Measurements from ENCODE around the gene YAP1. TPM values are rescaled to one million over a fixed set of nuclear protein-coding genes. Genes with fewer than 3 reads are reported as not detected.

The YAP1 gene
- total and polyA plus RNA-seq, 5 experiments from 2014 or later = not detected

- POLR2A ChIA-PET = no interaction called here
Observed at GRCh38 chr11:102151784-102152525, 41.7 kb downstream of the YAP1 start.

DNA sequence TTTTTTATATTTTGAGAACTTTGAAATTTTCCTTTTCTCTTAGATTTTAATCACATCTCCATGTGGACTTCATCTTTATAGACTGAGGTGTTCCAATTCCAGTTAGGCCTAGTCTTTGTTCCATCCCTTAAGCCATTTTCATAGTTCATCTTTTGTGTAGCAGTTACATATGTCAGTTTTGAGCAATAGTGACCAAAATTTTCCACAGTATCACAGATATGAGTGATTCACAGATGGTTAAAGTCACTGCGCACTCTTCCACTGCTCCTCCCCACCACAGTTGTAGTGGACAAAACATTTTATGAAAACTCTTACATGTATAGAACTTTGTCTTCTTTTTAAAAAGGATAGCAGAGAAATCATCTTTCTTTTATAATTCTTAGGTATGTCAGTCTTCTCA, 42.8 kb downstream of the YAP1 start:
- Mint-ChIP-seq H3K4me1 (no peaks in the 10 kb centered on the region), H3K4me3 (no peak overlapping the region)

More at GRCh38 chr11:102151784-102152525, 41.7 kb downstream of the YAP1 start:
- Mint-ChIP-seq H3K36me3 (no peaks in the 10 kb centered on the region), H3K9me3 (no peaks in the 10 kb centered on the region), H3K27me3 (peaks cover 9 to 29% (median 16%) of the 10 kb centered on the region in 5 donors), H3K27ac (no peak overlapping the region), H3K4me1 (no peaks in the 10 kb centered on the region), H3K4me3 (no peak overlapping the region)
- DNase-seq = no peak
- ATAC-seq = no peak

GRCh38 chr11:102154806-102155205, 44.6 kb downstream of the YAP1 start:
- Mint-ChIP-seq H3K4me3 (no peak overlapping the region), H3K36me3 (no peaks in the 10 kb centered on the region), H3K9me3 (no peaks in the 10 kb centered on the region), H3K27ac (no peak overlapping the region), H3K4me1 (no peaks in the 10 kb centered on the region), H3K27me3 (peaks cover 10 to 17% (median 11%) of the 10 kb centered on the region in 5 donors)
- DNase-seq = no peak
- POLR2A ChIA-PET = no interaction called here
- ATAC-seq = no peak

More for the DNA sequence above, 42.8 kb downstream of the YAP1 start:
- ATAC-seq (no peak), DNase-seq (no peak)
- H3K27ac Mint-ChIP-seq = no peak overlapping the region
- no peaks in the 10 kb centered on the region for H3K9me3 Mint-ChIP-seq
- no peaks in the 10 kb centered on the region for H3K36me3 Mint-ChIP-seq
- peaks cover 9 to 24% (median 16%) of the 10 kb centered on the region in 5 donors for H3K27me3 Mint-ChIP-seq
- POLR2A ChIA-PET = no interaction called here

- H3K27ac Mint-ChIP-seq = no peak overlapping the region
- no peaks in the 10 kb centered on the region for H3K4me1 Mint-ChIP-seq
- peaks cover 9 to 17% (median 11%) of the 10 kb centered on the region in 5 donors for H3K27me3 Mint-ChIP-seq
- DNase-seq = no peak
- POLR2A ChIA-PET = no interaction called here
- no peak overlapping the region for H3K4me3 Mint-ChIP-seq
- H3K36me3 Mint-ChIP-seq = no peaks in the 10 kb centered on the region
- ATAC-seq = no peak
- H3K9me3 Mint-ChIP-seq = no peaks in the 10 kb centered on the region
Observed at GRCh38 chr11:102155676-102156075, 45.4 kb downstream of the YAP1 start.

DNA sequence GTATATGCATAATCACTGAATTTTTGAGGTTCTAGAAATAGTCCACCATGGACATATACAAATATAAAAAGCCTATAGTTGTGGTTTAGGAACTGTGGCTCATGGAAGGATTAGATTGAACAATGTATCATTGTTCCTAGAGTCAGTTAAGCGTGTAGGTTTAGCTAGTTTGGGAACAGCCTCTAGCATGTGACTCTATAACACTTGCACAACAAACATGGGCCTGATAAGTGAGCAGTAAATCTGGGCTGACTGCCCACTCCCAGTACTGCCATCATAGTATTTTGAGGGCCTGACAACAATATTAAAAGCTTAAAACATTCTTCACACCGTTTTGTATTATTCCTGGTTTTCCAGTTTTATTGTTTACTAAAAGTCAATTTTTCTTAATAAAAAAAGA, 47.0 kb downstream of the YAP1 start:
- H3K4me3 Mint-ChIP-seq = no peak overlapping the region
- no peak overlapping the region for H3K27ac Mint-ChIP-seq
- H3K27me3 Mint-ChIP-seq = peaks cover 0 to 11% (median 5%) of the 10 kb centered on the region in 5 donors
- no peak for ATAC-seq
- H3K36me3 Mint-ChIP-seq = no peaks in the 10 kb centered on the region
- no peak for DNase-seq
- no peaks in the 10 kb centered on the region for H3K9me3 Mint-ChIP-seq
- H3K4me1 Mint-ChIP-seq = no peaks in the 10 kb centered on the region
- POLR2A ChIA-PET = no interaction called here

DNA sequence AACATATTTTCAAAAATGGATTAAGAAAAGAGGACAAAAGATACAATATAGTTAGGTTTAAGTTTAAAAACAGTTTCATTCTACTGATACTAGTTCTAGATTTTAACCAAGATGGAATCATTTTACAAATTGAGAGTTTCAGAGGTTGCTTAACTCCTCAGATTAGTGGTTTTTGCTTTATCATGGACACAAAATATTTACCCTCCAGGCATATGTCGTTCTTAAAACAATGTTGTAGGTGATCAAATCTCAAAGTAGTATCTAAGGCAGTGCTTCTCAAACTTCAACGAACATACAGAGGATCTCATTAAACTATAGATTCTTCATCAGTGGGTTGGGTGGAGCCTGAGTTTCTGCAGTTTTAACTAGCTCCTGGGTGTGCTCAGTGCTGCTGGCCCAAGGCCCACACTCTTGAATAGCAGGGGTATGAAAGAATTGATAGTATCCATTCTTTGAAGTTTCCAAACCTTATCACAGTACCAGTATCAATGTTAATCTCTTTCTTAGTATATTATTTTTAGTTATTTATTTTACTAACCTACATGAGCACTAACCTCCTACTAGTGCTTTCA, 48.0 kb downstream of the YAP1 start:
- DNase-seq = no peak
- POLR2A ChIA-PET = no interaction called here
- ATAC-seq = no peak

DNA sequence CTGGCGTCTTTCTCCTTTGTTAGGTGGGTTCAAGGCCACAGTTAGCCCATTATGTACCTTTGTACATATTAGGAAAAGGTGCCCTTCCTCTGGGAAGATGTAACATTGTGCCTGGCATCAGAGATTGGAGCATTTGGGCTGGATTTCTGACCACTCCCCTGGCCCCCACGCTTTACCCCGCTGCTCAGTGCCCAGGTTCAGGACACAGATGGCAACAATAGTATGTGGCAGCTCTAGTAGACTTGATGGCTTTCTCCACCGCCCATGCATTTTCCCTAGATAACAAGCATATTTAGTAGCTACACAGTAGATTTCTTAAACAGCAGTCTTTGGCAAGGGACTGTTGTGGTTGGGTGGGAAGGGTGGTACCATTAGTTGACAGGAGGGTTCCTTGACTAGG, 53.1 kb downstream of the YAP1 start:
- no peaks in the 10 kb centered on the region for H3K9me3 Mint-ChIP-seq
- POLR2A ChIA-PET = no interaction called here
- peaks cover 0 to 1% (median 0%) of the 10 kb centered on the region in 4 donors for H3K4me1 Mint-ChIP-seq
- DNase-seq = no peak
- H3K27ac Mint-ChIP-seq = peak overlapping the region in 1 of 10 donors; percentile 49
- peaks cover 9 to 45% (median 13%) of the 10 kb centered on the region in 5 donors for H3K27me3 Mint-ChIP-seq
- H3K36me3 Mint-ChIP-seq = no peaks in the 10 kb centered on the region
- no peak overlapping the region for H3K4me3 Mint-ChIP-seq
- no peak for ATAC-seq

More for the DNA sequence above, 48.0 kb downstream of the YAP1 start:
- Mint-ChIP-seq H3K36me3 (no peaks in the 10 kb centered on the region), H3K4me1 (no peaks in the 10 kb centered on the region), H3K9me3 (no peaks in the 10 kb centered on the region), H3K27ac (no peak overlapping the region), H3K27me3 (peaks cover 0 to 11% (median 1%) of the 10 kb centered on the region in 5 donors), H3K4me3 (no peak overlapping the region)

DNA sequence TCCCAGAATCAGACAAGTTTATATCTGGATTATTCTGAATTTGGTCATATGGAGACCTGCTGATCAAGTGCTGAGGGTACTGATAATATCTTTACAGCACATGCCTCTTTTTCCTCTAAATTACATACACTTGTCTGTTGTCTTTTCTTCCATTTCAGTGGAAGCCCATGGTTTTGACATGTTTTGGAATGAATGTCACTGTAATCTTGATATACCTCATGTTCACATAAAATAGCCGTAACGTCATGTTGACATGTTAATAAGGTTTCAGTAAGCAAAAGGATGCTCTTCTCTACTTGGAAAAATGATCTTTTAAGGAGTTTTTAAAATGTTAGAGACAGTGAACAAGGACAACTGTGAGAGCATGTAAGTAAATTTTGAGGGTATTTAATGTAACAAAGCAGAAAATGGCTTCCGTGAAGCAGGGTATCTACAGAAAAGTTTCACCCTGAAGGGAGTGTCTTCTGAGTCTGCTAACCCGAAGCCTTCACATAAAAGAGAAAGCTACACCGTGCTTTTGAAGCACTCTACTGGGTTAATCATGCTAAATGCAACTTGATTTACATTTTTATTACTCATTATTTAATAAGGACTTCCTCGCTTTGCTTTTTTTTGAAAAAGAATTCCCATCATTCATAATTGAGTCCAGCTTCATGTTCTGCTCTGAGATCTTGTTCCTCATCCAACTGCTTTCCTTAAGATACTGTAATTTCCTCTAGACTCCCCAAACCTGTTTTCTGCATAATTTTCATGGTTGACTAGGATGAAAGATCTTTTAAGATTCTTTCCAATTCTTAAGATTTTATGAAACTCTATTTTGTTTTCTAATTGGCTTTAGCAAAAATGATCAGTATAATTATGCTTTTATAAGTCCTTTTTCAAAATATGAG, 56.2 kb downstream of the YAP1 start:
- Mint-ChIP-seq H3K36me3 (no peaks in the 10 kb centered on the region), H3K9me3 (no peaks in the 10 kb centered on the region), H3K27me3 (peaks cover 12 to 34% (median 14%) of the 10 kb centered on the region in 5 donors), H3K27ac (no peak overlapping the region), H3K4me3 (no peak overlapping the region), H3K4me1 (peaks cover 0 to 1% (median 0%) of the 10 kb centered on the region in 4 donors)
- ATAC-seq = no peak
- POLR2A ChIA-PET = no interaction called here
- no peak for DNase-seq

GRCh38 chr11:102168481-102168880, 58.2 kb downstream of the YAP1 start:
- no peak overlapping the region for H3K4me3 Mint-ChIP-seq
- peaks cover 16 to 50% (median 22%) of the 10 kb centered on the region in 5 donors for H3K27me3 Mint-ChIP-seq
- DNase-seq (no peak), ATAC-seq (no peak)
- H3K4me1 Mint-ChIP-seq = peaks cover 0 to 1% (median 0%) of the 10 kb centered on the region in 4 donors
- H3K27ac Mint-ChIP-seq = no peak overlapping the region
- H3K9me3 Mint-ChIP-seq = no peaks in the 10 kb centered on the region
- no peaks in the 10 kb centered on the region for H3K36me3 Mint-ChIP-seq
- POLR2A ChIA-PET = no interaction called here

DNA sequence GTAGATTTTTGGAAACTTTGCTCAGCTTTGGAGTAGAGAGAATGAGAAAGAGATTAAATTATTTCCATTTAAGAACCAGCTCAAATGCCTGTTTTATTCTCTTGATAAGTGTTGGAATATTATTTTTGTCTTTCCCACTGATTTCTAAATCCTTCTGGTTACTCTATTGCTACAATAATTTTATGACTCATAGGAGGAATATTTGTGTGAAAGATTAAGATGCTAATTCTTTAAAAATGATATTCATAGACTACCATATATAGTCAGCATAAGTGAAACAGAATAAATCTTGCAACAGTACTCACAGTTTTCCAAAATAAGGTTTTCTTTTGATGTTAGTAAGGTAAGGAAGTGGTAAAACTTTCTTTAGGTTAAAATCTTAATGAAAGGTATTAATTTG, 60.9 kb downstream of the YAP1 start:
- POLR2A ChIA-PET = no interaction called here
- no peak for ATAC-seq
- H3K27me3 Mint-ChIP-seq = peaks cover 11 to 30% (median 20%) of the 10 kb centered on the region in 5 donors

GRCh38 chr11:102172127-102172848, 62.0 kb downstream of the YAP1 start:
- Mint-ChIP-seq H3K9me3 (peaks cover 0 to 2% (median 0%) of the 10 kb centered on the region in 9 donors), H3K36me3 (no peaks in the 10 kb centered on the region), H3K27me3 (peaks cover 6 to 24% (median 18%) of the 10 kb centered on the region in 5 donors), H3K4me3 (no peak overlapping the region), H3K27ac (no peak overlapping the region), H3K4me1 (no peaks in the 10 kb centered on the region)
- POLR2A ChIA-PET = no interaction called here
- DNase-seq (no peak), ATAC-seq (no peak)

More for the DNA sequence above, 60.9 kb downstream of the YAP1 start:
- peaks cover 0 to under 1% (median 0%) of the 10 kb centered on the region in 9 donors for H3K9me3 Mint-ChIP-seq
- H3K36me3 Mint-ChIP-seq = no peaks in the 10 kb centered on the region
- no peak overlapping the region for H3K4me3 Mint-ChIP-seq
- no peak overlapping the region for H3K27ac Mint-ChIP-seq
- no peak for DNase-seq
- no peaks in the 10 kb centered on the region for H3K4me1 Mint-ChIP-seq

- no peaks in the 10 kb centered on the region for H3K4me1 Mint-ChIP-seq
- no peak for DNase-seq
- H3K27me3 Mint-ChIP-seq = peaks cover 8 to 17% (median 13%) of the 10 kb centered on the region in 5 donors
- no peak for ATAC-seq
- no peak overlapping the region for H3K4me3 Mint-ChIP-seq
- POLR2A ChIA-PET = no interaction called here
- no peaks in the 10 kb centered on the region for H3K36me3 Mint-ChIP-seq
- peaks cover 0 to 2% (median 0%) of the 10 kb centered on the region in 9 donors for H3K9me3 Mint-ChIP-seq
- no peak overlapping the region for H3K27ac Mint-ChIP-seq
Observed at GRCh38 chr11:102177126-102177525, 66.9 kb downstream of the YAP1 start.
